ENCODE measurements around the gene FGF2. TPM values are rescaled to one million over a fixed set of nuclear protein-coding genes. Genes with fewer than 3 reads are reported as not detected.

The FGF2 gene
- total RNA-seq, 1 experiment from 2014 or later: 4.1 TPM

GRCh38 chr4:122783301-122784215 lies 43.1 kb upstream of the FGF2 start:
- TSS peak; percentile 92 for BruUV-seq (replicated peaks)
- ChIA-PET CTCF (no interaction called here), POLR2A (ENCODE audit: unreplicated experiment) (no interaction called here)
- Histone ChIP-seq H3K4me1 (ENCODE audit: insufficient read depth, low read length) (peaks cover 30% of the 10 kb centered on the region), H3K79me2 (ENCODE audit: low read length) (no peaks in the 10 kb centered on the region), H2AFZ (ENCODE audit: low read length) (peak overlapping the region; percentile 33; the same call in 1 of the 2 replicates), H3K27me3 (ENCODE audit: low read length) (no peaks in the 10 kb centered on the region), H3K4me3 (ENCODE audit: low read length) (peak overlapping the region; percentile 37; the same call in 1 of the 2 replicates), H3F3A (ENCODE audit: low read length, unreplicated experiment) (no peaks in the 10 kb centered on the region), H3K9me2 (replicated peaks; ENCODE audit: low read length) (no peaks in the 10 kb centered on the region), H3K9ac (ENCODE audit: low read length) (no peak overlapping the region), H3K27ac (ENCODE audit: low read length) (peak overlapping the region; percentile 65), H3K4me2 (ENCODE audit: low read length) (peak overlapping the region; percentile 76), H3K36me3 (ENCODE audit: low read depth, low read length) (no peaks in the 10 kb centered on the region; the same call in 1 of the 2 replicates), H3K9me3 (ENCODE audit: low read length) (0 out of 2 replicates have a peak, but pooled peaks cover 8% of the 10 kb centered on the region), H4K20me1 (ENCODE audit: low read length) (no peaks in the 10 kb centered on the region)
- intact Hi-C loops (cut with micrococcal nuclease): loop anchor here (2.0 to 10.0 kb wide), 3 partner anchors 19 to 114 kb away; no protein-coding TSS in a partner anchor
- peak; percentile 95 for DNase-seq
- TF ChIP-seq EZH2 (IDR thresholded peaks at IDR 0.05; ENCODE audit: low read length, unreplicated experiment) (no peak), EZH2phosphoT487 (IDR thresholded peaks at IDR 0.05; ENCODE audit: borderline replicate concordance, low read length) (no peak), CTCF (conservative IDR thresholded peaks at IDR 0.05; ENCODE audit: low read depth, low read length) (no peak)
- ATAC-seq: peak; percentile 98

- CTCF ChIA-PET: no interaction called here
- POLR2A ChIA-PET (ENCODE audit: unreplicated experiment): no interaction called here
- Histone ChIP-seq H3K27me3 (ENCODE audit: low read length) (no peaks in the 10 kb centered on the region), H3K36me3 (ENCODE audit: low read depth, low read length) (no peaks in the 10 kb centered on the region; the same call in 1 of the 2 replicates), H3F3A (ENCODE audit: low read length, unreplicated experiment) (no peaks in the 10 kb centered on the region), H3K4me1 (ENCODE audit: insufficient read depth, low read length) (peaks cover 29% of the 10 kb centered on the region), H2AFZ (ENCODE audit: low read length) (peak overlapping the region; percentile 33), H3K4me2 (ENCODE audit: low read length) (peak overlapping the region; percentile 76), H3K9me2 (replicated peaks; ENCODE audit: low read length) (no peaks in the 10 kb centered on the region), H3K9ac (ENCODE audit: low read length) (no peak overlapping the region), H3K9me3 (ENCODE audit: low read length) (0 out of 2 replicates have a peak, but pooled peaks cover 8% of the 10 kb centered on the region), H3K27ac (ENCODE audit: low read length) (peak overlapping the region; percentile 65), H4K20me1 (ENCODE audit: low read length) (no peaks in the 10 kb centered on the region), H3K4me3 (ENCODE audit: low read length) (no peak overlapping the region), H3K79me2 (ENCODE audit: low read length) (no peaks in the 10 kb centered on the region)
- DNase-seq (peak; percentile 14), ATAC-seq (no peak)
- intact Hi-C loops (cut with micrococcal nuclease): loop anchor here (5.0 to 10.0 kb wide), 2 partner anchors 51 to 113 kb away; no protein-coding TSS in a partner anchor
- BruUV-seq (replicated peaks): no TSS peak
- TF ChIP-seq EZH2phosphoT487 (IDR thresholded peaks at IDR 0.05; ENCODE audit: borderline replicate concordance, low read length) (no peak), CTCF (conservative IDR thresholded peaks at IDR 0.05; ENCODE audit: low read depth, low read length) (no peak), EZH2 (IDR thresholded peaks at IDR 0.05; ENCODE audit: low read length, unreplicated experiment) (no peak)
Observed at GRCh38 chr4:122784261-122784660, 42.4 kb upstream of the FGF2 start.
